ENCODE results near the gene HIF1A.
A peak's percentile ranks its signal among the peaks of the same experiment; 100 is the strongest.
"Not testable (repeated sequence)": the region's sequence is repeated elsewhere in the genome, so short reads cannot be mapped to it uniquely, and the experiment has no call there.

HIF1A gene

GRCh38 chr14:61750708-61751474 lies 55.6 kb downstream of the HIF1A start:
- peak; percentile 83 for DNase-seq

- DNase-seq, result no peak
Measured at GRCh38 chr14:61751475-61751989, 56.2 kb downstream of the HIF1A start.

GRCh38 chr14:61752626-61753025 lies 57.3 kb downstream of the HIF1A start:
- DNase-seq, result no peak

GRCh38 chr14:61753631-61754030 lies 58.3 kb downstream of the HIF1A start:
- DNase-seq, result no peak

GRCh38 chr14:61754627-61755381 lies 59.5 kb downstream of the HIF1A start:
- no peak for DNase-seq

GRCh38 chr14:61755382-61755742 lies 60.0 kb downstream of the HIF1A start:
- DNase-seq, result not testable (repeated sequence)

GRCh38 chr14:61756135-61756534 lies 60.8 kb downstream of the HIF1A start:
- no peak for DNase-seq

- DNase-seq, result no peak
Measured at GRCh38 chr14:61759878-61760277, 64.6 kb downstream of the HIF1A start.

GRCh38 chr14:61761557-61761956 lies 66.2 kb downstream of the HIF1A start:
- DNase-seq, result no peak

- peak; percentile 98 for DNase-seq
Measured at GRCh38 chr14:61761959-61762786, 66.9 kb downstream of the HIF1A start, which contains the start of gene SNAPC1. Gene SNAPC1 (plus strand): TSS chr14:61762420. CDS start chr14:61762461, 41 bp downstream.

GRCh38 chr14:61764342-61765122 lies 69.2 kb downstream of the HIF1A start:
- no peak for DNase-seq

GRCh38 chr14:61765225-61765943 lies 70.1 kb downstream of the HIF1A start:
- DNase-seq, result no peak

- DNase-seq, result no peak
Measured at GRCh38 chr14:61766151-61766550, 70.8 kb downstream of the HIF1A start.

GRCh38 chr14:61768240-61768639 lies 72.9 kb downstream of the HIF1A start:
- no peak for DNase-seq

- DNase-seq, result no peak
Measured at GRCh38 chr14:61769893-61770292, 74.6 kb downstream of the HIF1A start.

GRCh38 chr14:61774861-61775260 lies 79.5 kb downstream of the HIF1A start:
- no peak for DNase-seq

- no peak for DNase-seq
Measured at GRCh38 chr14:61780125-61780524, 84.8 kb downstream of the HIF1A start.

- DNase-seq, result no peak
Measured at GRCh38 chr14:61797309-61797708, 102.0 kb downstream of the HIF1A start.

Data from left hindlimb (tissue), 1 donor.